Testis (tissue), 3 donors: ENCODE measurements around the gene RPS6KA4. TPM values are rescaled to one million over a fixed set of nuclear protein-coding genes. Genes with fewer than 3 reads are reported as not detected.

ENCODE experiments used
- DNase-seq: peaks from one replicate; pipeline ENCODE4 v3.0.0-alpha.2; 2019
- H3K27ac ChIP-seq, 2 donors: fragments of 200-600 bp; sonication (generic); one replicate each; pipeline ENCODE4 v1.5.1; 2019
- H3K27me3 ChIP-seq: fragments of 200-600 bp; sonication (generic); one replicate; pipeline ENCODE4 v1.5.1; 2019
- H3K36me3 ChIP-seq: fragments of 200-600 bp; sonication (generic); one replicate; pipeline ENCODE4 v1.5.1; 2017; ENCODE audit warnings: low read depth; ENCODE audit errors: missing control alignments
- H3K4me1 ChIP-seq: fragments of 200-600 bp; sonication (generic); one replicate; pipeline ENCODE4 v1.5.1; 2019
- H3K4me3 ChIP-seq, 2 donors: fragments of 200-600 bp; sonication (generic); one replicate each; pipeline ENCODE4 v1.5.1; 2017 to 2019
- H3K9me3 ChIP-seq: fragments of 200-600 bp; sonication (generic); one replicate; pipeline ENCODE4 v1.5.1; 2017
- CTCF ChIP-seq, 3 experiments: fragments of 450-650 bp in 2 of 3; fragments of 200-600 bp in 1 of 3; sonication (generic) in 1 of 3; IDR thresholded peaks; one replicate each; pipeline ENCODE4 v1.5.1; 2016 to 2019; ENCODE audit warnings: antibody characterized with exemption in 3 of 3, mild to moderate bottlenecking in 2 of 3, moderate library complexity in 1 of 3
- POLR2A ChIP-seq: fragments of 450-650 bp; IDR thresholded peaks from one replicate; pipeline ENCODE4 v1.6.1; 2017; ENCODE audit warnings: antibody characterized with exemption, mild to moderate bottlenecking, moderate library complexity
- WGBS, 2 donors: methylation state at CpG; one replicate each; pipeline ENCODE4 v1.1.5; 2018; 5-methylcytosine and 5-hydroxymethylcytosine counted together
- intact Hi-C: fragments of 100-400 bp; cut with DNase I; formaldehyde crosslinking; loops from one replicate; pipeline ENCODE4 v1.15.1; 2023; ENCODE audit warnings: low total_unique reads
- polyA plus RNA-seq: library from polyadenylated mRNA; stranded (reverse); fragments of 350-450 nt; fragmentation: Illumina TruSeq; extraction: RNeasy Lipid Tissue Mini Kit (QIAGEN cat#74804); gene quantifications from one replicate; pipeline ENCODE4 v1.2.3, GENCODE V29; 2014; ENCODE audit warnings: low read depth, low replicate concordance; ENCODE audit not compliant: insufficient read depth
- total RNA-seq, 2 donors: library from RNA; depleted of rRNA; stranded (reverse); fragments of >200 nt; gene quantifications; one replicate each; pipeline ENCODE4 v1.2.3, GENCODE V29; 2016

RPS6KA4 gene
- total and polyA plus RNA-seq, 3 donors from 2014 or later: 9.2 to 15.6 (median 15.6) TPM

GRCh38 chr11:64349025-64349387 is 10.0 kb upstream of the RPS6KA4 start:
- Histone ChIP-seq H3K36me3 (no peaks in the 10 kb centered on the region), H3K27me3 (no peaks in the 10 kb centered on the region), H3K4me1 (peaks cover 6% of the 10 kb centered on the region), H3K4me3 (no peak overlapping the region), H3K27ac (no peak overlapping the region), H3K9me3 (no peaks in the 10 kb centered on the region)
- intact Hi-C loops: no loop called here
- TF ChIP-seq POLR2A (no peak), CTCF (IDR thresholded peaks at IDR 0.05) (no peak)
- DNase-seq: no peak
- WGBS, 2 donors: 90 to 96% methylated on average over 7 of the region's 7 CpGs

- TF ChIP-seq POLR2A (no peak), CTCF (IDR thresholded peaks at IDR 0.05) (no peak)
- Histone ChIP-seq H3K27me3 (no peaks in the 10 kb centered on the region), H3K4me3 (no peak overlapping the region), H3K9me3 (no peaks in the 10 kb centered on the region), H3K27ac (no peak overlapping the region), H3K4me1 (peaks cover 7% of the 10 kb centered on the region), H3K36me3 (no peaks in the 10 kb centered on the region)
- DNase-seq: no peak
- intact Hi-C loops: no loop called here
- WGBS, 2 donors: 89 to 93% methylated on average over 7 to 11 of the region's 11 CpGs
Measured at GRCh38 chr11:64349404-64349803, 9.6 kb upstream of the RPS6KA4 start.

- H3K36me3 ChIP-seq: no peaks in the 10 kb centered on the region
- peaks cover 17% of the 10 kb centered on the region for H3K4me1 ChIP-seq
- intact Hi-C loops: no loop called here
Measured at GRCh38 chr11:64351136-64351631, 7.8 kb upstream of the RPS6KA4 start.

GRCh38 chr11:64352099-64352994 is 6.6 kb upstream of the RPS6KA4 start:
- 92 to 93% methylated on average over 12 to 33 of the region's 33 CpGs for WGBS, 2 donors
- Histone ChIP-seq H3K4me1 (peaks cover 17% of the 10 kb centered on the region), H3K36me3 (no peaks in the 10 kb centered on the region), H3K9me3 (no peaks in the 10 kb centered on the region), H3K4me3 (no peak overlapping the region), H3K27me3 (no peaks in the 10 kb centered on the region), H3K27ac (no peak overlapping the region)
- no peak for DNase-seq
- TF ChIP-seq CTCF (IDR thresholded peaks at IDR 0.05): no peak
- TF ChIP-seq POLR2A: no peak
- intact Hi-C loops: no loop called here

More at GRCh38 chr11:64351136-64351631, 7.8 kb upstream of the RPS6KA4 start:
- TF ChIP-seq POLR2A (no peak), CTCF (IDR thresholded peaks at IDR 0.05) (no peak)
- Histone ChIP-seq H3K9me3 (no peaks in the 10 kb centered on the region), H3K27ac (no peak overlapping the region), H3K27me3 (no peaks in the 10 kb centered on the region), H3K4me3 (no peak overlapping the region)
- DNase-seq: no peak
- 90 to 97% methylated on average over 10 to 18 of the region's 18 CpGs for WGBS, 2 donors
